ENCODE measurements around the gene C22orf42.
"Not testable (repeated sequence)": the region's sequence is repeated elsewhere in the genome, so short reads cannot be mapped to it uniquely, and the experiment has no call there.

The C22orf42 gene

GRCh38 chr22:32158712-32159533 is at the start of gene C22orf42:
Gene C22orf42 (minus strand): TSS chr22:32159303. CDS start chr22:32159215, 88 bp downstream.
- DNase-seq (ENCODE audit: low read depth): no peak
- no peak within 1 kb of the TSS for H3K4me3 ChIP-seq (ENCODE audit: low read depth, low read length)

- DNase-seq (ENCODE audit: low read depth): no peak
- no peak overlapping the region for H3K4me3 ChIP-seq (ENCODE audit: low read depth, low read length)
Measured at GRCh38 chr22:32208681-32209080, 49.6 kb upstream of the C22orf42 start.

- H3K4me3 ChIP-seq (ENCODE audit: low read depth, low read length): no peak overlapping the region
- DNase-seq (ENCODE audit: low read depth): no peak
Measured at GRCh38 chr22:32207971-32208480, 48.9 kb upstream of the C22orf42 start.

GRCh38 chr22:32206774-32207758 is 48.0 kb upstream of the C22orf42 start:
- no peak overlapping the region for H3K4me3 ChIP-seq (ENCODE audit: low read depth, low read length)
- DNase-seq (ENCODE audit: low read depth): no peak

- no peak for DNase-seq (ENCODE audit: low read depth)
Measured at GRCh38 chr22:32205974-32206773, 47.1 kb upstream of the C22orf42 start.

GRCh38 chr22:32204856-32205722 is 46.0 kb upstream of the C22orf42 start, which contains the start of gene RFPL2:
Gene RFPL2 (minus strand): TSS chr22:32205073. CDS start chr22:32202451, 2,622 bp downstream.
- peak within 1 kb of the TSS; percentile 10 for H3K4me3 ChIP-seq (ENCODE audit: low read depth, low read length)
- DNase-seq (ENCODE audit: low read depth): no peak

More at GRCh38 chr22:32205974-32206773, 47.1 kb upstream of the C22orf42 start:
- H3K4me3 ChIP-seq (ENCODE audit: low read depth, low read length): no peak overlapping the region

- no peak for DNase-seq (ENCODE audit: low read depth)
- no peak overlapping the region for H3K4me3 ChIP-seq (ENCODE audit: low read depth, low read length)
Measured at GRCh38 chr22:32204040-32204855, 45.1 kb upstream of the C22orf42 start.

GRCh38 chr22:32203181-32204039 is 44.3 kb upstream of the C22orf42 start:
- no peak overlapping the region for H3K4me3 ChIP-seq (ENCODE audit: low read depth, low read length)
- DNase-seq (ENCODE audit: low read depth): no peak

GRCh38 chr22:32202539-32203180 is 43.6 kb upstream of the C22orf42 start:
- no peak for DNase-seq (ENCODE audit: low read depth)
- no peak overlapping the region for H3K4me3 ChIP-seq (ENCODE audit: low read depth, low read length)

GRCh38 chr22:32202161-32202538 is 43.0 kb upstream of the C22orf42 start:
- H3K4me3 ChIP-seq (ENCODE audit: low read depth, low read length): no peak overlapping the region
- DNase-seq (ENCODE audit: low read depth): no peak

- no peak overlapping the region for H3K4me3 ChIP-seq (ENCODE audit: low read depth, low read length)
- DNase-seq (ENCODE audit: low read depth): no peak
Measured at GRCh38 chr22:32200752-32201151, 41.6 kb upstream of the C22orf42 start.

GRCh38 chr22:32199961-32200360 is 40.9 kb upstream of the C22orf42 start:
- no peak overlapping the region for H3K4me3 ChIP-seq (ENCODE audit: low read depth, low read length)
- no peak for DNase-seq (ENCODE audit: low read depth)

- no peak overlapping the region for H3K4me3 ChIP-seq (ENCODE audit: low read depth, low read length)
- no peak for DNase-seq (ENCODE audit: low read depth)
Measured at GRCh38 chr22:32199341-32199740, 40.2 kb upstream of the C22orf42 start.

- DNase-seq (ENCODE audit: low read depth); H3K4me3 ChIP-seq (ENCODE audit: low read depth, low read length): not testable (repeated sequence)
Measured at GRCh38 chr22:32197553-32198226, 38.6 kb upstream of the C22orf42 start.

- not testable (repeated sequence) for H3K4me3 ChIP-seq (ENCODE audit: low read depth, low read length); DNase-seq (ENCODE audit: low read depth)
Measured at GRCh38 chr22:32195900-32196299, 36.8 kb upstream of the C22orf42 start.
